Right lobe of liver (tissue), 4 donors: ENCODE measurements around the gene NAPA.

Experiments
- POLR2A ChIP-seq: fragments of 450-650 bp; IDR thresholded peaks from one replicate; pipeline ENCODE4 v1.6.1; 2017; ENCODE audit warnings: antibody characterized with exemption, mild to moderate bottlenecking
- TF ChIP-seq, protein P1 (sequence below), 4 donors: fragments of 200-600 bp in 3 of 4; fragments of 450-650 bp in 1 of 4; IDR thresholded peaks; one replicate each; pipeline versions ENCODE4 v1.5.1 to v1.8.0; 2016 to 2022; ENCODE audit warnings: antibody characterized with exemption in 4 of 4, mild to moderate bottlenecking in 2 of 4
- donor health status: DM: no; HTN: no; CAD: no.
- donor health status: DM: no; HTN: no; CAD: no.
- donor health status: DM: no; HTN: yes; CAD: no.

DNA sequence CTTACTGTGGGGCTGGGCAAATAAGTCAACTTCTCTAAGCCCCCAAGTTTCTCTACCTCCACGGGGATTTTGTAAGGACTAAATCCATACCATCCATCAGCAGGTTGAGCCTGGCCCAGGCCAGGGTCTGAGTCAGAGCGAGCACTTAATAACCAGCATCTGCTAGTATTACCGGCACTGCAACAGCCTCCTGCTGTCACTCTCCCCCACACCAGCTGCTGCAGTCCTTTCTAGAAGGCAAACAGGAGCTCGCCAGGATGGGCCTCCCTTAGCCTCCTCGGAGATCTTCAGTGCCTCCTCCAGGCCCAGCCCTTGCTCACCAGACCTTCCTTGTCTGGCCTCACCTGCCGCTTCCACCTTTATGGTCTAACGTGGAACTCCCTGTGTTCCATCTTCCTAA, 3.2 kb downstream of the NAPA start:
- TF ChIP-seq POLR2A, result no peak
- TF ChIP-seq, protein P1, sequence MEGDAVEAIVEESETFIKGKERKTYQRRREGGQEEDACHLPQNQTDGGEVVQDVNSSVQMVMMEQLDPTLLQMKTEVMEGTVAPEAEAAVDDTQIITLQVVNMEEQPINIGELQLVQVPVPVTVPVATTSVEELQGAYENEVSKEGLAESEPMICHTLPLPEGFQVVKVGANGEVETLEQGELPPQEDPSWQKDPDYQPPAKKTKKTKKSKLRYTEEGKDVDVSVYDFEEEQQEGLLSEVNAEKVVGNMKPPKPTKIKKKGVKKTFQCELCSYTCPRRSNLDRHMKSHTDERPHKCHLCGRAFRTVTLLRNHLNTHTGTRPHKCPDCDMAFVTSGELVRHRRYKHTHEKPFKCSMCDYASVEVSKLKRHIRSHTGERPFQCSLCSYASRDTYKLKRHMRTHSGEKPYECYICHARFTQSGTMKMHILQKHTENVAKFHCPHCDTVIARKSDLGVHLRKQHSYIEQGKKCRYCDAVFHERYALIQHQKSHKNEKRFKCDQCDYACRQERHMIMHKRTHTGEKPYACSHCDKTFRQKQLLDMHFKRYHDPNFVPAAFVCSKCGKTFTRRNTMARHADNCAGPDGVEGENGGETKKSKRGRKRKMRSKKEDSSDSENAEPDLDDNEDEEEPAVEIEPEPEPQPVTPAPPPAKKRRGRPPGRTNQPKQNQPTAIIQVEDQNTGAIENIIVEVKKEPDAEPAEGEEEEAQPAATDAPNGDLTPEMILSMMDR (IDR thresholded peaks at IDR 0.05), result no peak
